Activated CD8-positive, alpha-beta memory T cell treated with anti-CD3 and anti-CD28 coated beads for 1 hour (primary cell): Measurements from ENCODE around the gene KBTBD2.
"Not testable (repeated sequence)": the region's sequence is repeated elsewhere in the genome, so short reads cannot be mapped to it uniquely, and the experiment has no call there.

Experiments
- DNase-seq, 2 donors: peaks; one replicate each; pipeline ENCODE4 v3.0.0-alpha.2; 2020; ENCODE audit warnings: low read depth in 1 of 2; ENCODE audit errors: extremely low read depth in 1 of 2

Gene KBTBD2

GRCh38 chr7:32891043-32891799 lies at the start of gene KBTBD2:
KBTBD2 (minus strand) TSS chr7:32891760; CDS start chr7:32879604, 12,156 bp downstream.
- peak in 1 of 2 donors; percentile 70 for DNase-seq

- DNase-seq = no peak
Measured at GRCh38 chr7:32941181-32941580, 49.6 kb upstream of the KBTBD2 start.

- no peak for DNase-seq
Measured at GRCh38 chr7:32937344-32938174, 46.0 kb upstream of the KBTBD2 start.

- DNase-seq = no peak
Measured at GRCh38 chr7:32936689-32937088, 45.1 kb upstream of the KBTBD2 start.

- no peak for DNase-seq
Measured at GRCh38 chr7:32935558-32935957, 44.0 kb upstream of the KBTBD2 start.

GRCh38 chr7:32930378-32930777 lies 38.8 kb upstream of the KBTBD2 start:
- no peak for DNase-seq

- no peak for DNase-seq
Measured at GRCh38 chr7:32929430-32930143, 38.0 kb upstream of the KBTBD2 start.

GRCh38 chr7:32928785-32929298 lies 37.3 kb upstream of the KBTBD2 start:
- DNase-seq = no peak

GRCh38 chr7:32921896-32922295 lies 30.3 kb upstream of the KBTBD2 start:
- no peak for DNase-seq

GRCh38 chr7:32916994-32917393 lies 25.4 kb upstream of the KBTBD2 start:
- not testable (repeated sequence) for DNase-seq

GRCh38 chr7:32916006-32916405 lies 24.4 kb upstream of the KBTBD2 start:
- no peak for DNase-seq

GRCh38 chr7:32915041-32915536 lies 23.5 kb upstream of the KBTBD2 start:
- no peak for DNase-seq

GRCh38 chr7:32914184-32914583 lies 22.6 kb upstream of the KBTBD2 start:
- DNase-seq = no peak

- no peak for DNase-seq
Measured at GRCh38 chr7:32910195-32910594, 18.6 kb upstream of the KBTBD2 start.

- peak; percentile 28 to 64 for DNase-seq
Measured at GRCh38 chr7:32905175-32905662, 13.7 kb upstream of the KBTBD2 start.

- DNase-seq = no peak
Measured at GRCh38 chr7:32901629-32902028, 10.1 kb upstream of the KBTBD2 start.

GRCh38 chr7:32900433-32900995 lies 9.0 kb upstream of the KBTBD2 start:
- DNase-seq = no peak

- not testable (repeated sequence) for DNase-seq
Measured at GRCh38 chr7:32897376-32897775, 5.8 kb upstream of the KBTBD2 start.

GRCh38 chr7:32896564-32897347 lies 5.2 kb upstream of the KBTBD2 start:
- no peak for DNase-seq

GRCh38 chr7:32894171-32894570 lies 2.6 kb upstream of the KBTBD2 start:
- DNase-seq = no peak
